HCT116 (cell line): ENCODE results near the gene TMEM184B. TPM values are rescaled to one million over a fixed set of nuclear protein-coding genes. Genes with fewer than 3 reads are reported as not detected.

Experiments
- ATAC-seq: fragments of 200-7000 bp; cut with Tn5 transposase; 2 replicates; pipeline ENCODE4 v1.9.1; 2020; ENCODE audit warnings: mild to moderate bottlenecking, moderate library complexity
- BruUV-seq: library from RNA; stranded (reverse); fragments of 400-500 nt; replicated peaks from 2 replicates; lab custom pipeline; 2021; lab: Mats Ljungman, UMichigan
- CTCF ChIA-PET: fragments of 300-600 bp; sonication (Branson Sonifier 250); formaldehyde crosslinking; loops from one replicate; lab custom pipeline; 2021; ENCODE audit warnings: antibody characterized with exemption; lab: Charles Lee
- POLR2A ChIA-PET: fragments of 300-600, 350-600 bp; sonication (Branson Sonifier 250); formaldehyde crosslinking; loops from one replicate; lab custom pipeline; 2021; ENCODE audit warnings: antibody characterized with exemption; lab: Charles Lee
- RAD21 ChIA-PET, 2 experiments: fragments of 300-600 bp; sonication (Branson Sonifier 250); formaldehyde crosslinking; loops; one replicate each; lab custom pipeline; 2023; ENCODE audit warnings: low total read pairs in 2 of 2; ENCODE audit not compliant: uncharacterized antibody in 2 of 2, unreplicated experiment in 2 of 2, low non-redundant PET in 1 of 2; lab: Charles Lee
- DNase-seq: peaks from one replicate; pipeline ENCODE4 v3.0.0-alpha.2; 2010; ENCODE audit warnings: low read depth, low spot score
- H2AFZ ChIP-seq: fragments of 200-600 bp; shearing (Covaris generic), sonication (generic); 2 replicates; pipeline ENCODE4 v1.6.1; 2017; ENCODE audit warnings: low read depth, mixed run types, mixed read lengths, antibody characterized with exemption, low read length; ENCODE audit not compliant: poor library complexity, severe bottlenecking
- H3K27ac ChIP-seq: 2 replicates; pipeline ENCODE4 v1.5.1; 2012; ENCODE audit warnings: low read depth, low read length
- H3K27me3 ChIP-seq: fragments of 200-600 bp; sonication (generic); 2 replicates; pipeline ENCODE4 v1.6.1; 2016; ENCODE audit warnings: mixed run types, low read length, mixed read lengths; ENCODE audit not compliant: insufficient read depth
- H3K36me3 ChIP-seq, 2 experiments: fragments of 200-500 bp in 1 of 2; fragments of 200-600 bp in 1 of 2; sonication (Bioruptor generic) in 1 of 2; sonication (generic) in 1 of 2; 2 replicates each; pipeline versions ENCODE4 v1.5.1 to v1.6.1; 2014 to 2016; ENCODE audit warnings: low read length in 2 of 2, inconsistent platforms in 1 of 2, mixed read lengths in 1 of 2, mixed run types in 1 of 2; ENCODE audit not compliant: insufficient read depth in 2 of 2, control insufficient read depth in 1 of 2
- H3K4me1 ChIP-seq, 2 experiments: fragments of 200-600 bp in 1 of 2; sonication (generic) in 1 of 2; 2 replicates each; pipeline versions ENCODE4 v1.5.1 to v1.6.1; 2012 to 2017; ENCODE audit warnings: low read length in 2 of 2, inconsistent platforms in 1 of 2, mild to moderate bottlenecking in 1 of 2, mixed read lengths in 1 of 2, mixed run types in 1 of 2, moderate library complexity in 1 of 2; ENCODE audit not compliant: insufficient read depth in 2 of 2, control insufficient read depth in 1 of 2
- H3K4me2 ChIP-seq: fragments of 200-600 bp; sonication (generic); 2 replicates; pipeline ENCODE4 v1.6.1; 2017; ENCODE audit warnings: mixed run types, low read length, mixed read lengths
- H3K4me3 ChIP-seq, 2 experiments: fragments of 200-600 bp in 1 of 2; sonication (generic) in 1 of 2; replicated peaks in 1 of 2; 2 replicates each; pipeline ENCODE4 v1.5.1; 2011 to 2016; ENCODE audit warnings: low read length in 2 of 2, control low read depth in 1 of 2, low read depth in 1 of 2, mild to moderate bottlenecking in 1 of 2, mixed read lengths in 1 of 2, mixed run types in 1 of 2
- H3K79me2 ChIP-seq: fragments of 200-600 bp; sonication (generic); 2 replicates; pipeline ENCODE4 v1.6.1; 2017; ENCODE audit warnings: mild to moderate bottlenecking, mixed run types, low read length, moderate library complexity, mixed read lengths; ENCODE audit not compliant: insufficient read depth
- H3K9ac ChIP-seq: fragments of 200-600 bp; sonication (generic); 2 replicates; pipeline ENCODE4 v1.6.1; 2016; ENCODE audit warnings: low read length, mixed read lengths
- H3K9me2 ChIP-seq: fragments of 200-600 bp; sonication (generic), shearing (Covaris generic); 2 replicates; pipeline ENCODE4 v1.6.1; 2017; ENCODE audit warnings: mixed run types, mild to moderate bottlenecking, moderate library complexity; ENCODE audit not compliant: insufficient read depth
- H3K9me3 ChIP-seq, 2 experiments: fragments of 200-500 bp in 1 of 2; fragments of 200-600 bp in 1 of 2; sonication (Bioruptor generic) in 1 of 2; sonication (generic) in 1 of 2; 2 replicates each; pipeline ENCODE4 v1.6.1; 2014 to 2017; ENCODE audit warnings: low read length in 2 of 2, mixed read lengths in 2 of 2, inconsistent platforms in 1 of 2, low read depth in 1 of 2, mild to moderate bottlenecking in 1 of 2, mixed run types in 1 of 2, moderate library complexity in 1 of 2; ENCODE audit not compliant: control insufficient read depth in 1 of 2, insufficient read depth in 1 of 2
- H4K20me1 ChIP-seq: fragments of 200-600 bp; sonication (generic), shearing (Covaris generic); 2 replicates; pipeline ENCODE4 v1.6.1; 2017; ENCODE audit warnings: mixed run types, mild to moderate bottlenecking, moderate library complexity; ENCODE audit not compliant: insufficient read depth
- CBX3 ChIP-seq: IDR thresholded peaks from 2 replicates; pipeline ENCODE4 v1.6.1; 2012; ENCODE audit warnings: low read depth
- CTCF ChIP-seq, 3 experiments: fragments of 200-600 bp in 1 of 3; sonication (generic) in 1 of 3; IDR thresholded peaks in 2 of 3; conservative IDR thresholded peaks in 1 of 3; 2 replicates each; pipeline ENCODE4 v1.5.1; 2012 to 2017; ENCODE audit warnings: low read depth in 2 of 3, low read length in 2 of 3, antibody characterized with exemption in 1 of 3, borderline replicate concordance in 1 of 3, control low read depth in 1 of 3, mild to moderate bottlenecking in 1 of 3, mixed read lengths in 1 of 3, mixed run types in 1 of 3, moderate library complexity in 1 of 3; ENCODE audit not compliant: insufficient read depth in 1 of 3
- EZH2 ChIP-seq: fragments of 200-600 bp; sonication (generic); IDR thresholded peaks from 2 replicates; pipeline ENCODE4 v1.6.1; 2017; ENCODE audit warnings: antibody characterized with exemption, mixed run types
- EZH2phosphoT487 ChIP-seq: fragments of 200-600 bp; IDR thresholded peaks from 2 replicates; pipeline ENCODE4 v1.6.1; 2018; ENCODE audit warnings: antibody characterized with exemption, borderline replicate concordance
- FOSL1 ChIP-seq: IDR thresholded peaks from 2 replicates; pipeline ENCODE4 v1.6.1; 2012; ENCODE audit warnings: low read depth
- MAX ChIP-seq: IDR thresholded peaks from 2 replicates; pipeline ENCODE4 v1.6.1; 2012
- POLR2A ChIP-seq: IDR thresholded peaks from 2 replicates; pipeline ENCODE4 v1.7.0; 2011; ENCODE audit warnings: borderline replicate concordance; ENCODE audit not compliant: insufficient read depth, insufficient read length; ENCODE audit errors: extremely low read depth
- POLR2AphosphoS5 ChIP-seq: IDR thresholded peaks from 2 replicates; pipeline ENCODE4 v1.6.1; 2011; ENCODE audit warnings: mild to moderate bottlenecking, low read depth, low read length, moderate library complexity
- ZBTB33 ChIP-seq: IDR thresholded peaks from 2 replicates; pipeline ENCODE4 v1.6.1; 2011; ENCODE audit warnings: mild to moderate bottlenecking, low read length, moderate library complexity; ENCODE audit not compliant: insufficient replicate concordance; ENCODE audit errors: extremely low read depth
- ZFX ChIP-seq: fragments of 450-650 bp; IDR thresholded peaks from 2 replicates; pipeline ENCODE4 v1.6.1; 2017
- intact Hi-C: fragments of 100-400 bp; cut with micrococcal nuclease; formaldehyde crosslinking; loops from 2 replicates; pipeline ENCODE4 v1.10.0; 2022
- total RNA-seq: library from RNA; stranded (reverse); gene quantifications from one replicate; pipeline ENCODE4 v1.2.1, GENCODE V29; 2021; ENCODE audit not compliant: unreplicated experiment

TMEM184B gene
- total RNA-seq, 1 experiment from 2014 or later, result 66.0 TPM

GRCh38 chr22:38211556-38211955, 61.3 kb downstream of the TMEM184B start:
- no peaks in the 10 kb centered on the region for H3K9me3 ChIP-seq
- H3K27ac ChIP-seq, result no peak overlapping the region
- intact Hi-C loops, result no loop called here
- no TSS peak for BruUV-seq
- H3K27me3 ChIP-seq, result no peaks in the 10 kb centered on the region
- no peak for ATAC-seq
- POLR2A ChIA-PET, result no interaction called here
- RAD21 ChIA-PET, result no interaction called here
- DNase-seq, result no peak
- H3K4me3 ChIP-seq, result no peak overlapping the region
- no peaks in the 10 kb centered on the region for H4K20me1 ChIP-seq
- H2AFZ ChIP-seq, result no peak overlapping the region
- CTCF ChIA-PET, result no interaction called here
- H3K9me2 ChIP-seq, result no peaks in the 10 kb centered on the region
- H3K4me1 ChIP-seq, result peaks cover 2 to 36% of the 10 kb centered on the region in 2 experiments; a peak in 3 of 4 replicates
- no peak overlapping the region for H3K4me2 ChIP-seq
- peaks cover 0 to 12% of the 10 kb centered on the region in 2 experiments; a peak in 2 of 4 replicates for H3K36me3 ChIP-seq
- no peak for TF ChIP-seq CBX3
- TF ChIP-seq ZFX, result no peak
- TF ChIP-seq EZH2, result no peak
- TF ChIP-seq MAX, result no peak
- no peak for TF ChIP-seq FOSL1
- TF ChIP-seq CTCF (IDR thresholded peaks at IDR 0.05 in 2 of 3, conservative IDR thresholded peaks at IDR 0.05 in 1 of 3; ENCODE audit: borderline replicate concordance in 1 of 3, insufficient read depth in 1 of 3, low read depth in 2 of 3, low read length in 2 of 3), result no peak
- TF ChIP-seq POLR2AphosphoS5, result no peak
- TF ChIP-seq EZH2phosphoT487, result no peak
- no peak for TF ChIP-seq ZBTB33
- TF ChIP-seq POLR2A, result no peak
- H3K9ac ChIP-seq, result no peak overlapping the region
- H3K79me2 ChIP-seq, result peaks cover 56% of the 10 kb centered on the region
